NCI-H1417 treated with DMSO at 0.1 percent for 48 hours (cell line): ENCODE data around the gene GINS1.
A peak's percentile ranks its signal among the peaks of the same experiment; 100 is the strongest.

Source experiments
- DNase-seq: peaks from one replicate; lab custom pipeline; 2025; lab: John Stamatoyannopoulos, UW

GINS1 gene

DNA sequence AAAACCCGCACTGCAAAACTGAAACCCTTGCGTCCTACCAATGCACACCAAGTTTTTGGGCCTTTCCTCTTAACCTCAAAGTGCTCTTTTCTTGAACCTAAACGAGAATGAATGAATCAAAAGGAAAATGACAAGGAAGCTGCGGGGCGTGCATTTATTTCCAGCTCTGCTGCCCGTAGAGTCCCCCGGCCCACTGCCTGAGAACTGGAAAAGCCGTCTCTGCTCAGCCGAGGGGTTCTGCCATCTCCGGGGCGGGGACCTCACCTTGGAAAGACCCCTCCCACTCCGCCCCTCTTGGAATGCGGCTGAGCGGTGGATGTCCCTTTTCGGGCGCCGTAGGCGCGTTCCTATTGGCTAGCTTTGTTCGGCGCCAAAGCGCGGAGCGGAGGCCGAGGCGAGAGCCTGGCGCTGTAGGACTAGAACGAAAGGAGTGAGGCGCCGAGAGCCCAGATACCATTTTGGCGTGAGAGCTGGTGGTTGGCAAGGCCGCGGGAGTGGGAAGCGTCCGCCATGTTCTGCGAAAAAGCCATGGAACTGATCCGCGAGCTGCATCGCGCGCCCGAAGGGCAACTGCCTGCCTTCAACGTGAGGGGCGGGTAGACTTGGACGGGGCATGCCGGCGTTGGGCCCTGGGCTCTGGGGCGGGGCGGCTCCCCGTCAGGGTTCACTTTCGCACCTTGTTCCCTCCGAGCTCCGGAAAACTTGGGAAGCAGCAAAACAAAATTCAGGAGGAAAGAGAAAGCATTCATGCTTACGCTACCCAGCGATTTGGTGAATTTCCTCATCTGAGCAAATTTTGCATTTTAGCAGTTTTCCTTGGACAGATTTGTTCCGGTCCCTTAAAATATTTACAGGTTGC lies at the start of gene GINS1:
TSS of gene GINS1 (plus strand) at position 363 of the 859 bp plus-strand sequence. CDS start at position 511, 148 bp downstream.
- peak; percentile 82 for DNase-seq

DNA sequence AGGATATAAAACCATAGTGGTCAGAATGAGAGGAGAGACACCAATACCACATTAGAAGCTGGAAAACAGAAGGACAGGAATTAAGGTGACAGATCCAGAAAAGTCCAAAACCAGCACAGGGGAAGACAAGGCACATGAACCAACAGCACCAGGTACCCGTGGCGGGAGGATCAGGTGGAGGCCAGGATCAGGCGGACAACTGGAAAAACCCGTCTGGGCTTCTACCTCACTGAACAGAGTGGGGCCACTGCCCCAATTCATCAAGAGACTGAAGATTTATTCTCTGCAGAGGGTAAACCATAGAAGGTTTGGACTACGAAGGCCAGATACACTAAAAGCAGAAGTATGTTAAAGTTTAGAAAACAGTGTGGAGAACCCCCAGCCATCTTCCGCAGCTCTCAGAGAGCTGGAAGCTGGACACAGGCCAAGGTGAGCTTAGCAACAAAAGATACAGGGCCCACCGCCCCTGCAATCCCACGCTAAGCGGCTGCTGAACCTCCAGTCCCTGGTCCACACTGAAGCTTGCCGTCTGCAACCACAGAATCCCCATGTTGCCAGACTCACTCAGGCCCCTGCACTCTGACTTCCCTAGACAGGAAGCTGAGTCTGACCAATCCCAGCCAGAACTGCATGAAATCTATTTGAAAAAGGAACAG lies 46.7 kb upstream of the GINS1 start:
- no peak for DNase-seq

DNA sequence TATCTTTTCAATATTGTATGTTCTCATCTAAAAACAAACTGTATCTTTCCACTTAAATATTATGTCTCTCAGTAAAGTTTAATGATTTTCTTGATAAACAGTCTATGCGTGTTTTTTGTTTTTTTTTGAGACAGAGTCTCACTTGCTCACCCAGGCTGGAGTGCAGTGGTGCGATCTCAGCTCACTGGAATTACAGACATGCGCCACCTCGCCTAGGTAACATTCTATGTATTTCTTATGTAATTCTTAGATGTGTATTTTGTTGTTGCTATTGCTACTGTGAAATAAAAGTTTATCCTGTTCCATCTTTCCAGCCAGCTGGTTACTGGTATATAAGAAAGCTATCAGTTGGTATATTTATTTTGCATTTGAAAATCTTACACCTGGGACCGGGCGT lies 46.2 kb upstream of the GINS1 start:
- DNase-seq, result no peak

DNA sequence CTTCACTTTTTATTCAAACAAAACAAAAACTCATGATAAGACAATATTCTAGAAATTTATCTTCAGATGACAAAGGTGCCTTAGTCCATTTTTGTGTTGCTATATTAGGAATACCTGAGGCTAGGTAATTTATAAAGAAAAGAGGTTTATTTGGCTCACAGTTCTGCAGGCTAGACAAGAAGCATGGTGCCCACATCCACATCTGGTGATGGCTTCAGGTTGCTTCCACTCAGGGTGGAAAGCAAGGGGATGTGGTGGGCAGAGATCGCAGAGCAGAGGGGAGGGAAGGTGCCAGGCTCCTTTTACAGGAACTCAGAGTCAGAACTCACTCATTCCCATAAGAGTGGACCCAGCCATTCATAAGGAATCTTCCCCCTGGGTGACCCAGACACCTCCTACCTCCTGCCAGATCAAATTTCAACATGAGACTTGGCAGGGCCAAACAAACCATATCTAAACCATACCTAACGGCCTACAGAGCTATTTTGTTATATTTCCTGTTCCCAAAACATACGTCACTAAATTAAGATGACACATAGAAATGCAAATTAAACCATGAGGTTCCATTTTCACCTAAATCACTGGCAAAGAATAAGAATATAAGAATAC lies 43.2 kb upstream of the GINS1 start:
- no peak for DNase-seq

DNA sequence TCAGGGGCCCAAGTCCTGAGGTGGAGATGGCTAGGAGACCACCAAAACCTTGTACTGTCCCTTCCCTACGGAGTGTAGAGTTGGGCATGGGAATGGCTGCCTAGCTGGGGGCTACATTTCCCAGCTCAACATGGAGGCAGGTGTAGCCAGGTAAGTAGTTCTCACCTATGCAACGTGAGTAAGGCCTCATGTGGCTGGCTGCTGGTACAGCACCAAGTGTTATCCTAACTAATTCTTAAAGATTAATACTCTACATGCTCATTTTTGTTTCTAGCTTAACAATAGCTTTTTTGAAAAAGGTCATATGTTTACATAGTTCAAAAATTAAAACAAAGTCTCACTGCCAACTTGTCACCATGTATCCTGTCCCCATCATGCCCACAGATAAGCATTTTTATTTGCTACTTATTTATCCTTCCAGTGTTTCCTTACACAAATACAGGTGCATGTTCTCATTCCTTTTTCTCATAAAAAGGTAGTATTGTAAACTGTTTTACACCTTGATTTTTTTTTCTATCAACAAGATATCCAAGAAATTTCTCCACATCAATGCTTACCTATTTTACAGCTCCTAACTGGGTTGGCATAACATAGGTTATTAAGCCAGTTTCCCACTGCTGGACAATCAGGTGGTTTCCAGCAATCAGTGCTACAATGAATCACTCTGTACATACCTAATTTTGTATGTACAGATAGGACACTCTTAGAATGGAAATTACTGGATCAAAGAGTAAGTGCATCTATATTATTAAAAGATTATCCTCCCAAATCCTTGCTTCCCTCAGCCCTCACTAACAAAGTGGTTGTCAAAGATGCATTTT lies 42.4 kb upstream of the GINS1 start:
- DNase-seq, result no peak

DNA sequence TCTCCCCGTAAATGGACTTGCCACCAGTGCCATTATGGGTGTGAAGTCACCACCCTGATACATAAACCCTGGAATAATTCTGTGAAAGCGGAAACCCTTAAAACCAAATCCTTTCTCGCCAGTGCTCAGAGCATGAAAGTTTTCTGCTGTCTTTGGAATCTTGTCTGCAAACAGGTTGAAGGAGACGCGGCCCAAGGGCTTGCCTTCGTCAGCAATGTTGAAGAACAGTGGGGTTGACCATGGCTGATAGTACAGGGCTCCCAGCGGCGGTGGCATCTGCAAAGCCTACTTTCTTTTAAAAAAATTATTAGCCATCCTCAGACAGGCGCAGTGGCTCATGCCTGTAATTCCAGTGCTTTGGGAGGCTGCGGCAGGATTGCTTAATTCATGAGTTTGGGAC lies 38.9 kb upstream of the GINS1 start:
- DNase-seq, result no peak

DNA sequence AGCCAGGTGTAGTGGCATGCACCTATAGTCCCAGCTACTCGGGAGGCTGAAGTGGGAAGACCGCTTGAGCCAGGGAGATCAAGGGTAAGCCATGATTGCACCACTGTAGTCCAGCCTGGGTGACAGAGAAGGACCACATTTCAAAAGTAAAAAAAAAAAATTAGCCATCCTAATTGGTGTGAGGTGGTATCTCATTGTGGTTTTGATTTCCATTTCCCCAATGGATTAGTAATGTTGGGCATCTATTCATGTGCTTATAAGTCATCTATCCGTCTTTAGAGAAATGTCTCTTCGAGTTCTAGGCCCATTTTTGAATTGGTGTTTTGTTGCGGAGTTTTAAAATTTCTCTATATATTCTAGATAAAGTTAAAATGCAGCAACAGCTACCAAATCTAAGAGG lies 38.5 kb upstream of the GINS1 start:
- DNase-seq, result no peak

DNA sequence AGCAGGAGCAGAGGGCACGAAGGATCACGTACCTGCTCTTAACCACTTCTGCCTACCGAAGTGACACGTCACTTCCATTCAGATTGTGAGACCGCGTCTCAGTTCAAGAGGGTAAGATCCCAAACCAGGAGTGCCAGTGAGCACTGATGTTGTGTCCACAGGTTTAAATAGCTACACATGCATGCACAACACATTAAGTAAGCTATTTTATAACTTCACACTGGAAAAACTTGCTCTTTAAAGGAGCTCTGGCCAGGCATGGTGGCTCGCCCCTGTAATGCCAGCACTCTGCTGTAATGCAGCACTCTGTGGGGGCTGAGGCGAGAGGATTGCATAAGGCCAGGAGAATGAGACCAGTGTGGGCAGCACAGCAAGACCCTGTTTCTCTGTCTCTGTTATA lies 37.9 kb upstream of the GINS1 start:
- no peak for DNase-seq

DNA sequence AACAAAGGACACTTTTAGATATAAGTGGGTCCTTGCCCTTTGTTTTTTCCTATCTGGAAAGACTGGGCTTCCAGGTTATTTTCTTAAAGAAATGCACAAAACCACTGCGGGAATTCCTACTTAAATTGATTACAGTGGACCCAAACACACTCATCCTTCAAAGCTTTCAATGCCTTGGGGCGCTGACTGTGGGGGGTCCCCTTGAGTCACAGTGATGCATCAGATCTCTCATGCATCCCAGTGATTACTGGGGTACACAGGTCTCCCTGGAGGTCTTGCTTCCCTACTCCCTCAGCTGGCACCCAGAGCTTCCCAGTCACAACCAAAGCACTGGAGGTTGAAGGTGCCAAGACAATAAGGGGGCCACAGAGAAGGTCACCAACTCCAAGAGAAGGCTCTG lies 37.5 kb upstream of the GINS1 start:
- no peak for DNase-seq

DNA sequence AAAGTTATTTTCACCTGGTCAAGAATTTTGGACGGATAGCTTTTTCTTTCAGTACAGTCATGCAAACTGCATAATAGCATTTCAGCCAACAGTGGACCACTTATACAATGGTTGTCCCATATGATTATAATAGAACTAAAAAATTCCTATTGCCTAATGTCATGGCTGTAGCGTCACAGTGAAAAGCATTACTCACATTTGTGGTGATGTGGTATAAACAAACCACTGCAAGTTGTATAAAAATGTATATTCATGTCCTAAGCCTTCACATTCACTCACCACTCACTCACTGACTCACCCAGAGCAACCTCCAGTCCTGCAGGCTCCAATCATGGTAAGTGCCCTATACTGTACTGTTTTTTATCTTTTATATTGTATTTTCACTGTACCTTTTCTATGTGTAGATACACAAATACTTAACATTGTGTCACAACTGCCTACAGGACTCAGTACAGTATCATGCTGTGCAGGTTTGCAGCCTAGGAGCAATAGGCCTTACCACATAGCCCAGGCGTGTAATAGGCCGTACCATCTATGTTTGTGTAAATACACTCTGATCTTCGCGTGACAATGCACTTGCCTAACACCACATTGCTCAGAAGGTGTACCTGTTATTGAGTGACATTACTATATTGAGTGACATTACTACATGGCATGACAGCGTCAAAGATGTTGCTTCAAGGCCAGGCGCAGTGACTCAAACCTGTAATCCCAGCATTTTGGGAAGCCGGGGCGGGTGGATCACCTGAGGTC lies 34.7 kb upstream of the GINS1 start:
- no peak for DNase-seq

DNA sequence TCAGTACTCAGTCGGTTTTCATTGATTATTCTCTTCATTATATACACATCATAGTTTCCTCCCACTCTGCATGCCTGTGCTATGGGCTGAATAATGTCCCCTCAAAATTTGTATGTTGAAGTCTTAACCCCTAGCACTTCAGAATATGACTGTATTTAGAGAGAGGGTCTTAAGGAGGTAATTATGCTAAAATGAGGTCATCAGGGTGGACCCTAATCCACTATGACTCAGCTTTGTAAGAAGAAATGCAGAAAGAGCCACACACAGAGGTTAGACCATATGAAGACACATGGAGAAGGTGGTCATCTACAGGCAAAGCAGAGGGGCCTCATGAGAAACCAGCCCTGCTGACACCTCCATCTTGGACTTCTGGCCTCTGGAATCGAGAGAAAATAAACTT lies 32.6 kb upstream of the GINS1 start:
- DNase-seq, result no peak

DNA sequence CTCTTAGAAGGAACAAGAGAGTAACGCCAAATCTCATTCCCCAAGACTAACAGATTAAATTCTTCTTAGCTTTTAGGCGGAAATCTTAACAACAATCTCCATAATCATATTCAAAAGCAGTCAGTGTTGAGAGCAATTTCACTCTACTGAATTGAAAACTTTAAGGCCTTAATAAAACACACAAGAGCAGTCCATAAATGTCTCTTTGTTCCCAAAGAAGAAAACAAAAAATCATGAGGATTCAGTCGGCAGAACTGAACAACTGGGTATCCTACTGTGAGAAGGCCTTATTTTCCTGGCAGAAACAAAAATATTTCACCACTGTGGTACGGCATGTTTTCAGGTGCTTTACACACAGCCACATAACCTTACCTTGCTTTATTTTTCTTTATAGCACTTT lies 31.2 kb upstream of the GINS1 start:
- no peak for DNase-seq

DNA sequence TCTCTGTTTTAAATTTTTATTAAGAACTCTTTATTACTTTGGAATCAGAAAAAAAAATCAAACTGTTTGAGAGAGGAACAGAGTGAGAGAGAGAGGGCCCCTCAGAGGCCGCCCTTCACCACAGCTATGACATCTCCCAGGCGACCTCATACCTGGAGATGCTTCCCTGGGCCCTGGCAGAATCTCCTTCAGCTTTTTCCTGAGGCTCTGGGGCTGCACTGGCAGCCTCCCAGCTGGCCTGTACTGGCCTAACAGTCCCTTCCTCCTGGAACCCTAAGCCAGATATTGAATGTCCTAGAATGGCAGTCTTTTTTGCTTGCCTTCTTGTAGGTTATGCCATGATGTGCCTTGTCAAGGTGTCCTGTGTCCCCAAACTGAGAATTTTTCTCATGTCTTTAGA lies 30.6 kb upstream of the GINS1 start:
- DNase-seq, result no peak

DNA sequence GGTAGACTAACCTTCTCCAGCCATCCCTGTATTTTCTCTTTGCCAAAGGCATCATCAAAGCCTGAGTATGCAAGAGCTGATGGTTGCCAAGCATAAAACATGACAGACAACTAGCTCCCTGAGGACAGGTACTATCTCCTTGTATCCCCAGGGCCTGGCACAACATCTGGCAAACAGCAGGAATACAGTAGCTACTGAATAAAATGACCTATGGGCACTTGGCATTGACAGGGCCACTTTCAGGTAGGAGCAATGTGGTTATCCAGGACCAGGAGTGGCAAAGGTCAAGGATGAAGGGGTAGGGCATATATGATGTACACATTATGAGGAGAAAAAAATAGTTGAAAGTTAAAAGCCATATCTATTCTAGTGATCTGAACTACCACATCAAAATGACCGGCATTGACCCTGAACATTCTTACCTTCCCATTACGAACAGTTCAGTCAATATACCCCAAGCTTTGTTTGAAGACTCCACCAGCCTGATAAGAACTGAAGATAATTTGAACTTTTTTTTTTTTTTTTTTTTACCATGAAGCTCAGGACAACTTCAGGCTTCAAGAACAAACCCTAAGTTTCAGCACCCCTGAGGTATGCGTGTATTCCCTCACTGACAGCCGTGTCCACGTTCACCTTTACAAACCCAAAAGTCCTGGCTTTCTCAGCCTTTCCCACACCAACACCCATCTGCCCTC lies 29.1 kb upstream of the GINS1 start:
- DNase-seq, result no peak

DNA sequence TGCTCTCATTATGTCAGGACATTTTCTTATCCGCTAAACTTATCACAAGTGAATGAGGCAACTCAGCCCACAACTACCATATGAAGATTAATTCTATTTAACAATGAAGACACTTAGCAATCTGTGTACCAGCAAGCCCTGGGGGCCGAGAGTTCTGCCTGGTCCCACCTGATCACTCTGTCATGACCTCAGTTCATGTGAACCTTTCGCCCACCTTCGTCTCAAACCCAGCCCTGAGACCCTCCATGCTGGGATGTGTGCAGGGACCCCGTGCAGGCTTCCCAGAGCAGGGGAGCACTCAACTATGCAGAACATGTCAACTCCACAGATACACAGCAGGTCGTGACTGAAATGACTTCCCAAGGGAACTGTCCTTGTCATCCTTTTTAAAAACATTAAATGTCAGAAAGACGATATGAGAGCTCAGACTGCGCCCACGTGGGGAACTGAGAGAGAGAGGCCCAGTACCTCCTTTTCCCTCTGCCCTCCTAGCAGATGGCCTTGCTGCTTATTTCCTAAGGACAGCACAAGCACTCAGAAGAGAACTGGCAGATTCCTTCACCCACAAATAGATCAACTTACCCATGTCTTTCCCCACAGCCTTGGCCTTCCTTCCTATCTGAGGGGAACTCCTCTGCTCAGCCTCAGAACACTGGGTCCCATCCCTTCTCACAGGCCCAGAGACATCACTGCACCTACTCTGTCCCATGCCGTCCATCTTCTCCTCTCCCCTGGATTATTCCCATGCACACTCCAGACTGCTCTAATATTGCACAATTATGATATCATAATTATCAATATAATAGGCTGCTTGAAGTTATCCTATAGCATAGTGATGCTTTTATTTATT lies 28.4 kb upstream of the GINS1 start:
- no peak for DNase-seq

DNA sequence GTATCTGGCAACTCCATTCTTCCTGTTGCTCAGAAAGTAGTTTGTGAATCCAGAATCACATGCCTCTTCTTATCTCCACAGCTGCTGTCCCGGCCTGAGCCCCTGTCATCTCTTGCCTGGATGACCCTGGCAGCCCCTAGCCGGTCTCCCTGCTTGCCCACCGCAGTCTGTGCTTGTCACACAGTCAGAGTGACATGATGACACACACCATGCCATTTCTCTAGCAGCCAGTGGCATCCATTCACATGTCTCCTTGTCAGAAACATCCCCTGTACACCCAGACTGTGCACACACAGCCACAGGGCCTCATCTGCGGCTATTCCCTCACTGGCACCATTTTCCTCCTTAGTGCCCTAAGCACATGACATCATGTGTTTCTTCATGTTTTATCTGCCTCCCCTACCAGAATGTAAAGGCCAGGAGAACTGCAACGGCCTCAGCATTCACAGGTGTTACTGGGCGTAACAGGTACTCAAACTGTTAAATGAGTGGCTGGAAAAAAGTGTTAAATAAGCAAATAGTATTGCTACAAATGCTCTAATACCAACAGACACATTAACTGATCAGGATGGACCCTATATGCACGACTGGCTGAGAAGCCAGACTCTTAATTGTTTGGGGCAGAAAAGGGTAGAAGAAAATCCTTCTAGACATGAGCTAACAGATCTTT lies 26.4 kb upstream of the GINS1 start:
- no peak for DNase-seq

DNA sequence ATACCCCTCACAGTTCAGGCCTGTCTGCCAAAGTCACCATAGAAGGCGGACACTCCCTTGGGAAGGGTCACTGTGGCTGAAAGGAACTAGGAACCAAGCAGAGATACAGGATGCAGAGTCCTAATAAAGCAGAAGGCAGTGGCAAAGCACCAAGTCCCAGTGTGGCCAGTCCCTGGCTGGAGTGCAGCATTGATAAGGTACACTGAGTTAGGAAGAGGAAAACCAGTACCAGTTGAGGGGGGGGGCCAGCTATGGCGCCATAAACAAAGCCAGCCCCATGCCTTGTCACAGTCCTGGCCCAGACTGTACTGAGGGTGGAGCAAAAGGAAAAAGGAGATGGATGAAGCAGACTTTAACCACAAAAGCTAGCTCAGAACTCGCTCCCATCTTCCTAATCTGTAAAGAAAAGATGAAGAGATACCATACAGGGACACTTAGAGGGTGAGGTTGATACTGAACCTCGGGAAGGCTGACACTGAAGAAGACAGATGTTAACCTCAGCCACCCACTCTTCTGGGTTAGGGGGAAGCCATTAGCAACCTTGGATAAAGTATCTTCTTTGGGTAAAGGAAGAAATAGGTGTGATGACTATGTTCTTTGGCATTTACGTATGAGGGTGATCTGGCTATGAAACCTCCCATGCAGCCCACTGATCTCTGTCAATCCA lies 24.6 kb upstream of the GINS1 start:
- DNase-seq, result no peak

DNA sequence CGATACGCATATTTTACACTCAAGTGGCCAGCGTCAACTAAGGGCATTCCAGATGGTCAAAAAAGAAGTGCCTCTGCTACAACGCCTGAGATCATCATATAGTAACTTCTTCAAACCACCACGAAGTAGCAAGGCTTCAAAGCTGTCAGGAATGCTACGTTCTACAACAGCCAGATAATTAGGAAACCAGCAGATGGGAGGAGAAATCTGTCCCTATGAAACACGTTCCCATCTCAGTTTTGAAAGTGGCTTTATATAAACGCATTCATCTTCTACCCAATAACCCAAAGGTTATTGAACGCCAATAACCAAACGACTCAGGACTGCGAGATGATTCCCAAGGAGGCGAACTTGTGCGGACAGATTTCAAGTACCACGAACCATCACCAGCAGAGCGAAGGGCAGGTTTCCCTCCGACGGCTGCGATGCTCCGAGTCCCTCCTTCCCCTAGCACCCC lies 18.0 kb upstream of the GINS1 start:
- no peak for DNase-seq
